Osteoblast (primary cell): ENCODE measurements around the gene AP5M1. TPM values are rescaled to one million over a fixed set of nuclear protein-coding genes. Genes with fewer than 3 reads are reported as not detected.
"Not testable (repeated sequence)": the region's sequence is repeated elsewhere in the genome, so short reads cannot be mapped to it uniquely, and the experiment has no call there.

Source experiments
- DNase-seq: peaks from one replicate; pipeline ENCODE4 v3.0.0; 2011; ENCODE audit warnings: low spot score, mixed read lengths; ENCODE audit not compliant: insufficient read length; ENCODE audit errors: missing footprints
- H2AFZ ChIP-seq: 2 replicates; pipeline ENCODE4 v1.6.0; 2011; ENCODE audit warnings: mild to moderate bottlenecking, low read length
- H3K27ac ChIP-seq: 2 replicates; pipeline ENCODE4 v1.5.1; 2011; ENCODE audit warnings: mild to moderate bottlenecking, low read depth, low read length, moderate library complexity
- H3K27me3 ChIP-seq: 2 replicates; pipeline ENCODE4 v1.6.0; 2012; ENCODE audit warnings: mild to moderate bottlenecking, control low read depth, inconsistent platforms, low read length, moderate library complexity; ENCODE audit not compliant: insufficient read depth
- H3K36me3 ChIP-seq: 2 replicates; pipeline ENCODE4 v1.5.1; 2011; ENCODE audit warnings: mild to moderate bottlenecking, low read length, control low read depth, moderate library complexity; ENCODE audit not compliant: insufficient read depth
- H3K4me1 ChIP-seq: 2 replicates; pipeline ENCODE4 v1.5.1; 2011; ENCODE audit warnings: mild to moderate bottlenecking, low read length, control low read depth, moderate library complexity; ENCODE audit not compliant: insufficient read depth
- H3K4me2 ChIP-seq: 2 replicates; pipeline ENCODE4 v1.6.0; 2011; ENCODE audit warnings: mild to moderate bottlenecking, low read length; ENCODE audit not compliant: insufficient read depth
- H3K4me3 ChIP-seq: fragments of 200-600 bp; sonication (generic); 3 replicates; pipeline ENCODE4 v1.5.1; 2012; ENCODE audit warnings: mild to moderate bottlenecking, low read length, inconsistent platforms; ENCODE audit not compliant: insufficient read depth
- H3K79me2 ChIP-seq: 2 replicates; pipeline ENCODE4 v1.6.0; 2012; ENCODE audit warnings: mild to moderate bottlenecking, low read length, control low read depth, inconsistent platforms; ENCODE audit not compliant: insufficient read depth
- H3K9me3 ChIP-seq: 2 replicates; pipeline ENCODE4 v1.5.1; 2011; ENCODE audit warnings: low read depth, low read length, control low read depth
- H4K20me1 ChIP-seq: 2 replicates; pipeline ENCODE4 v1.6.0; 2012; ENCODE audit warnings: mild to moderate bottlenecking, low read length, control low read depth; ENCODE audit not compliant: insufficient read depth
- CTCF ChIP-seq: IDR thresholded peaks from 2 replicates; pipeline ENCODE4 v1.5.1; 2011; ENCODE audit warnings: mild to moderate bottlenecking, low read depth, low read length, moderate library complexity; ENCODE audit errors: extremely low read depth
- total RNA-seq: library from RNA; depleted of rRNA; stranded (reverse); fragments of >200 nt; gene quantifications from 2 replicates; pipeline ENCODE4 v1.2.3, GENCODE V29; 2012

Gene AP5M1
- total RNA-seq, 1 donor, result 23.5 TPM

DNA sequence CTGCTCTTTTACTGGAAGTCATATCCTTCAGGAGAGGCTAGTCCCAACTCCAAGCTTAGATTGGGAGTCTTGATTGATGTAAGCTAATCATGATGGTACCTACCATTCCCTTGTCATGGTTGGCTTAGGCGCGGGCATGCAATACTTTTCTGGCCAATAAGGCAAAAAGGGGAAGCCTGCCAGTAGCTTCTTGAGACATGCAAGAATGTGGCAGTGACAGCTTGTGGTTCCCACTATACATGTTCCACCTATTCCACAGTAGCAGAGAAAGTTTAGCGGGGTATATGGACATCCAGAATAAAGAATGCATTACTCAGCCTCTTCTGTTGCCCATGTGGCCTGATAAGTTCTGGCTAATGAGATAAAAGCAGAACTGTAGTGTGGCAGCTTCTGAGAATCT is 55.0 kb downstream of the AP5M1 start:
- H3K4me1 ChIP-seq, result no peaks in the 10 kb centered on the region
- no peak overlapping the region for H3K27ac ChIP-seq
- DNase-seq, result no peak
- no peaks in the 10 kb centered on the region for H3K36me3 ChIP-seq
- TF ChIP-seq CTCF, result no peak
- H3K4me3 ChIP-seq, result no peak overlapping the region
- H3K9me3 ChIP-seq, result no peaks in the 10 kb centered on the region
- no peaks in the 10 kb centered on the region for H3K79me2 ChIP-seq
- H3K27me3 ChIP-seq, result peaks cover 5% of the 10 kb centered on the region
- no peaks in the 10 kb centered on the region for H4K20me1 ChIP-seq
- H2AFZ ChIP-seq, result no peak overlapping the region
- no peak overlapping the region for H3K4me2 ChIP-seq

- DNase-seq, result no peak
- no peak for TF ChIP-seq CTCF
- no peaks in the 10 kb centered on the region for H3K4me1 ChIP-seq
These were observed 57.5 kb downstream of the AP5M1 start for GRCh38 chr14:57326253-57326652.

GRCh38 chr14:57329833-57330232 is 61.1 kb downstream of the AP5M1 start:
- DNase-seq, result no peak
- no peak overlapping the region for H2AFZ ChIP-seq
- no peak overlapping the region for H3K4me2 ChIP-seq
- no peak overlapping the region for H3K4me3 ChIP-seq
- no peak for TF ChIP-seq CTCF
- no peaks in the 10 kb centered on the region for H4K20me1 ChIP-seq
- no peaks in the 10 kb centered on the region for H3K27me3 ChIP-seq
- no peaks in the 10 kb centered on the region for H3K36me3 ChIP-seq
- H3K4me1 ChIP-seq, result no peaks in the 10 kb centered on the region
- H3K27ac ChIP-seq, result no peak overlapping the region
- no peaks in the 10 kb centered on the region for H3K79me2 ChIP-seq
- no peaks in the 10 kb centered on the region for H3K9me3 ChIP-seq

More at GRCh38 chr14:57326253-57326652, 57.5 kb downstream of the AP5M1 start:
- H3K36me3 ChIP-seq, result no peaks in the 10 kb centered on the region
- H3K9me3 ChIP-seq, result no peaks in the 10 kb centered on the region
- H3K79me2 ChIP-seq, result no peaks in the 10 kb centered on the region
- H4K20me1 ChIP-seq, result no peaks in the 10 kb centered on the region
- no peak overlapping the region for H3K4me3 ChIP-seq
- H2AFZ ChIP-seq, result no peak overlapping the region
- H3K27me3 ChIP-seq, result no peaks in the 10 kb centered on the region
- no peak overlapping the region for H3K4me2 ChIP-seq
- no peak overlapping the region for H3K27ac ChIP-seq

GRCh38 chr14:57332475-57332874 is 63.7 kb downstream of the AP5M1 start:
- not testable (repeated sequence) for H3K79me2 ChIP-seq, H3K9me3 ChIP-seq, H3K27ac ChIP-seq, DNase-seq, H3K27me3 ChIP-seq, H4K20me1 ChIP-seq, H3K4me3 ChIP-seq, H3K36me3 ChIP-seq, H3K4me2 ChIP-seq, H3K4me1 ChIP-seq, H2AFZ ChIP-seq

DNA sequence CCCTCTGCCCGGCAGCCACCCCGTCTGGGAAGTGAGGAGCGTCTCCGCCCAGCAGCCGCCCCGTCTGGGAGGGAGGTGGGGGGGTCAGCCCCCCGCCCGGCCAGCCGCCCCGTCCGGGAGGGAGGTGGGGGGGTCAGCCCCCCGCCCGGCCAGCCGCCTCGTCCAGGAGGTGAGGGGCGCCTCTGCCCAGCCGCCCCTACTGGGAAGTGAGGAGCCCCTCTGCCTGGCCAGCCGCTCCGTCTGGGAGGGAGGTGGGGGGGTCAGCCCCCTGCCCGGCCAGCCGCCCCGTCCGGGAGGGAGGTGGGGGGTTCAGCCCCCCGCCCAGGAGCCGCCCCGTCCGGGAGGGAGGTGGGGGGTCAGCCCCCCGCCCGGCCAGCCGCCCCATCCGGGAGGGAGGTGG is 65.0 kb downstream of the AP5M1 start:
- not testable (repeated sequence) for H3K79me2 ChIP-seq, DNase-seq, H3K4me2 ChIP-seq, H3K9me3 ChIP-seq, H3K36me3 ChIP-seq, H3K4me3 ChIP-seq, H3K27me3 ChIP-seq, H3K27ac ChIP-seq, H4K20me1 ChIP-seq, H2AFZ ChIP-seq, H3K4me1 ChIP-seq

- H3K9me3 ChIP-seq, H3K4me1 ChIP-seq, H3K4me2 ChIP-seq, H4K20me1 ChIP-seq, H2AFZ ChIP-seq, H3K4me3 ChIP-seq, H3K27ac ChIP-seq, H3K27me3 ChIP-seq, H3K36me3 ChIP-seq, H3K79me2 ChIP-seq: not testable (repeated sequence)
- DNase-seq, result peak; percentile 73
These were observed 75.0 kb downstream of the AP5M1 start for GRCh38 chr14:57343545-57344297.
